Naive thymus-derived CD4-positive, alpha-beta T cell (primary cell): ENCODE results near the gene PTPRT. TPM values are rescaled to one million over a fixed set of nuclear protein-coding genes. Genes with fewer than 3 reads are reported as not detected.

Source experiments
- ATAC-seq: fragments of 150-1000 bp; cut with Tn5 transposase; 2 replicates; pipeline ENCODE4 v1.10.0; 2021; ENCODE audit warnings: mild to moderate bottlenecking, moderate library complexity
- CTCF ChIA-PET: fragments of 350-600 bp; sonication (Branson Sonifier 250); formaldehyde crosslinking; loops from one replicate; lab custom pipeline; 2021; ENCODE audit warnings: antibody characterized with exemption; lab: Charles Lee
- POLR2A ChIA-PET: fragments of 350-600 bp; sonication (Branson Sonifier 250); formaldehyde crosslinking; loops from one replicate; lab custom pipeline; 2021; ENCODE audit warnings: antibody characterized with exemption, inconsistent platforms; lab: Charles Lee
- DNase-seq, 9 donors: peaks; one replicate each; pipeline versions ENCODE4 v3.0.0 to v3.0.0-alpha.2; 2020 to 2022; ENCODE audit warnings: mixed read lengths in 1 of 9
- H3K27ac ChIP-seq: one replicate; pipeline ENCODE4 v1.7.0; 2013; ENCODE audit warnings: mild to moderate bottlenecking, low read depth, low read length, moderate library complexity
- H3K27me3 ChIP-seq, 2 donors: one replicate each; pipeline ENCODE4 v1.7.0; 2013; ENCODE audit warnings: low read length in 2 of 2, mild to moderate bottlenecking in 2 of 2, moderate library complexity in 2 of 2; ENCODE audit not compliant: control insufficient read depth in 2 of 2, insufficient read depth in 2 of 2
- H3K36me3 ChIP-seq, 3 experiments: 1 replicate in 2 of 3; 2 replicates in 1 of 3; pipeline ENCODE4 v1.7.0; 2013; ENCODE audit warnings: low read length in 3 of 3, mild to moderate bottlenecking in 3 of 3, moderate library complexity in 1 of 3; ENCODE audit not compliant: insufficient read depth in 3 of 3, control insufficient read depth in 2 of 3
- H3K4me1 ChIP-seq, 2 donors: one replicate each; pipeline ENCODE4 v1.7.0; 2013; ENCODE audit warnings: low read length in 2 of 2, mild to moderate bottlenecking in 2 of 2, moderate library complexity in 1 of 2; ENCODE audit not compliant: control insufficient read depth in 2 of 2, insufficient read depth in 2 of 2
- H3K4me3 ChIP-seq: 2 replicates; pipeline ENCODE4 v1.7.0; 2013; ENCODE audit warnings: mild to moderate bottlenecking, low read length
- H3K9me3 ChIP-seq, 3 experiments: 1 replicate in 2 of 3; 2 replicates in 1 of 3; pipeline ENCODE4 v1.7.0; 2013; ENCODE audit warnings: low read length in 3 of 3; ENCODE audit not compliant: control insufficient read depth in 2 of 3
- H3K27ac Mint-ChIP-seq, 9 donors: one replicate each; pipeline ENCODE4 v1.8.0; 2020 to 2022; ENCODE audit warnings: mixed read lengths in 9 of 9, mild to moderate bottlenecking in 8 of 9, moderate library complexity in 5 of 9, inconsistent platforms in 2 of 9
- H3K27me3 Mint-ChIP-seq, 5 donors: one replicate each; pipeline ENCODE4 v1.8.0; 2021 to 2022; ENCODE audit warnings: mixed read lengths in 5 of 5, mild to moderate bottlenecking in 1 of 5
- H3K36me3 Mint-ChIP-seq, 5 donors: one replicate each; pipeline ENCODE4 v1.8.0; 2020 to 2022; ENCODE audit warnings: mixed read lengths in 5 of 5, mild to moderate bottlenecking in 3 of 5, inconsistent platforms in 1 of 5
- H3K4me1 Mint-ChIP-seq, 7 donors: one replicate each; pipeline ENCODE4 v1.8.0; 2020 to 2022; ENCODE audit warnings: mixed read lengths in 7 of 7, mild to moderate bottlenecking in 3 of 7, inconsistent platforms in 1 of 7
- H3K4me3 Mint-ChIP-seq, 10 donors: one replicate each; pipeline ENCODE4 v1.8.0; 2020 to 2022; ENCODE audit warnings: mild to moderate bottlenecking in 10 of 10, mixed read lengths in 10 of 10, moderate library complexity in 6 of 10, inconsistent platforms in 2 of 10
- H3K9me3 Mint-ChIP-seq, 11 donors: one replicate each; pipeline ENCODE4 v1.8.0; 2020 to 2022; ENCODE audit warnings: mixed read lengths in 11 of 11, mild to moderate bottlenecking in 4 of 11, inconsistent platforms in 1 of 11, moderate library complexity in 1 of 11
- intact Hi-C, 2 donors: fragments of 100-400 bp; cut with micrococcal nuclease; formaldehyde crosslinking; loops; one replicate each; pipeline ENCODE4 v1.15.1; 2023
- polyA plus RNA-seq, 2 donors: library from polyadenylated mRNA; unstranded; fragments of 300-500 nt; fragmentation: Illumina TruSeq; gene quantifications; one replicate each; pipeline ENCODE4 v1.2.3, GENCODE V29; 2021
- total RNA-seq, 6 experiments: library from RNA in 5 of 6; stranded (reverse) in 5 of 6; gene quantifications; 1 replicate in 5 of 6; 2 replicates in 1 of 6; pipeline ENCODE4 v1.2.3 and lab custom pipeline; 2021 to 2026

Gene PTPRT
- total and polyA plus RNA-seq, 7 experiments from 2014 or later = not detected

- intact Hi-C loops = no loop called here
- Mint-ChIP-seq H3K9me3 (peaks cover 0 to 9% (median 0%) of the 10 kb centered on the region in 11 donors), H3K36me3 (no peaks in the 10 kb centered on the region)
These were observed 327.3 kb downstream of the PTPRT start for GRCh38 chr20:42862446-42862845.

GRCh38 chr20:42857446-42857845, 332.3 kb downstream of the PTPRT start:
- Histone ChIP-seq H3K36me3 (no peaks in the 10 kb centered on the region), H3K27ac (no peak overlapping the region), H3K4me3 (no peak overlapping the region), H3K27me3 (no peaks in the 10 kb centered on the region), H3K4me1 (no peaks in the 10 kb centered on the region), H3K9me3 (no peaks in the 10 kb centered on the region)
- intact Hi-C loops = no loop called here
- no peaks in the 10 kb centered on the region for H3K36me3 Mint-ChIP-seq
- H3K4me3 Mint-ChIP-seq = no peak overlapping the region
- CTCF ChIA-PET = no interaction called here
- no peak for ATAC-seq
- peaks cover 0 to 7% (median 3%) of the 10 kb centered on the region in 5 donors for H3K27me3 Mint-ChIP-seq
- POLR2A ChIA-PET = no interaction called here
- peaks cover 0 to 10% (median 4%) of the 10 kb centered on the region in 11 donors for H3K9me3 Mint-ChIP-seq
- no peaks in the 10 kb centered on the region for H3K4me1 Mint-ChIP-seq
- no peak for DNase-seq
- H3K27ac Mint-ChIP-seq = no peak overlapping the region

More at GRCh38 chr20:42862446-42862845, 327.3 kb downstream of the PTPRT start:
- no peaks in the 10 kb centered on the region for H3K4me1 Mint-ChIP-seq
- POLR2A ChIA-PET = no interaction called here
- no peak overlapping the region for H3K4me3 Mint-ChIP-seq
- no peak overlapping the region for H3K27ac Mint-ChIP-seq
- no peak for ATAC-seq
- Histone ChIP-seq H3K4me1 (no peaks in the 10 kb centered on the region), H3K27me3 (no peaks in the 10 kb centered on the region), H3K9me3 (no peaks in the 10 kb centered on the region), H3K36me3 (no peaks in the 10 kb centered on the region), H3K4me3 (no peak overlapping the region), H3K27ac (no peak overlapping the region)
- H3K27me3 Mint-ChIP-seq = peaks cover 0 to 7% (median 6%) of the 10 kb centered on the region in 5 donors
- DNase-seq = no peak
- CTCF ChIA-PET = no interaction called here

- ATAC-seq (no peak), DNase-seq (no peak)
- Histone ChIP-seq H3K36me3 (no peaks in the 10 kb centered on the region), H3K27ac (no peak overlapping the region), H3K9me3 (no peaks in the 10 kb centered on the region), H3K27me3 (no peaks in the 10 kb centered on the region), H3K4me1 (no peaks in the 10 kb centered on the region), H3K4me3 (no peak overlapping the region)
- H3K4me1 Mint-ChIP-seq = no peaks in the 10 kb centered on the region
- H3K36me3 Mint-ChIP-seq = no peaks in the 10 kb centered on the region
- H3K9me3 Mint-ChIP-seq = peaks cover 0 to 9% (median 4%) of the 10 kb centered on the region in 11 donors
- CTCF ChIA-PET = no interaction called here
- H3K4me3 Mint-ChIP-seq = no peak overlapping the region
- POLR2A ChIA-PET = no interaction called here
- intact Hi-C loops = no loop called here
- peaks cover 0 to under 1% (median 0%) of the 10 kb centered on the region in 5 donors for H3K27me3 Mint-ChIP-seq
- H3K27ac Mint-ChIP-seq = no peak overlapping the region
These were observed 333.8 kb downstream of the PTPRT start for GRCh38 chr20:42855896-42856295.

- Mint-ChIP-seq H3K36me3 (peaks cover 0 to 5% (median 0%) of the 10 kb centered on the region in 5 donors), H3K9me3 (peaks cover 0 to 13% (median 5%) of the 10 kb centered on the region in 11 donors), H3K4me3 (no peak overlapping the region), H3K4me1 (no peaks in the 10 kb centered on the region), H3K27ac (no peak overlapping the region), H3K27me3 (no peaks in the 10 kb centered on the region)
- Histone ChIP-seq H3K36me3 (no peaks in the 10 kb centered on the region), H3K9me3 (no peaks in the 10 kb centered on the region), H3K4me3 (no peak overlapping the region), H3K4me1 (no peaks in the 10 kb centered on the region), H3K27ac (no peak overlapping the region), H3K27me3 (no peaks in the 10 kb centered on the region)
- ChIA-PET CTCF (no interaction called here), POLR2A (no interaction called here)
- ATAC-seq (no peak), DNase-seq (no peak)
- intact Hi-C loops = no loop called here
These were observed 337.0 kb downstream of the PTPRT start for GRCh38 chr20:42852691-42853090.

GRCh38 chr20:42846784-42847490, 342.8 kb downstream of the PTPRT start:
- H3K9me3 Mint-ChIP-seq = peaks cover 2 to 21% (median 6%) of the 10 kb centered on the region in 11 donors
- Histone ChIP-seq H3K36me3 (no peaks in the 10 kb centered on the region), H3K4me3 (no peak overlapping the region), H3K9me3 (no peaks in the 10 kb centered on the region), H3K27ac (no peak overlapping the region), H3K4me1 (no peaks in the 10 kb centered on the region), H3K27me3 (no peaks in the 10 kb centered on the region)
- no peaks in the 10 kb centered on the region for H3K4me1 Mint-ChIP-seq
- intact Hi-C loops = no loop called here
- no peaks in the 10 kb centered on the region for H3K27me3 Mint-ChIP-seq
- DNase-seq (no peak), ATAC-seq (no peak)
- H3K27ac Mint-ChIP-seq = no peak overlapping the region
- POLR2A ChIA-PET = no interaction called here
- peaks cover 0 to 5% (median 0%) of the 10 kb centered on the region in 5 donors for H3K36me3 Mint-ChIP-seq
- H3K4me3 Mint-ChIP-seq = no peak overlapping the region
- CTCF ChIA-PET = no interaction called here

GRCh38 chr20:42844751-42845150, 345.0 kb downstream of the PTPRT start:
- Mint-ChIP-seq H3K9me3 (peaks cover 0 to 29% (median 8%) of the 10 kb centered on the region in 11 donors), H3K36me3 (peaks cover 0 to 2% (median 0%) of the 10 kb centered on the region in 5 donors), H3K4me3 (no peak overlapping the region), H3K27ac (no peak overlapping the region), H3K27me3 (peaks cover 0 to 7% (median 0%) of the 10 kb centered on the region in 5 donors), H3K4me1 (no peaks in the 10 kb centered on the region)
- Histone ChIP-seq H3K9me3 (no peaks in the 10 kb centered on the region), H3K27me3 (no peaks in the 10 kb centered on the region), H3K36me3 (no peaks in the 10 kb centered on the region), H3K27ac (no peak overlapping the region), H3K4me1 (no peaks in the 10 kb centered on the region), H3K4me3 (no peak overlapping the region)
- intact Hi-C loops = no loop called here
- ChIA-PET POLR2A (no interaction called here), CTCF (no interaction called here)
- DNase-seq (no peak), ATAC-seq (no peak)

- ChIA-PET POLR2A (no interaction called here), CTCF (no interaction called here)
- ATAC-seq (no peak), DNase-seq (no peak)
- intact Hi-C loops = no loop called here
- Histone ChIP-seq H3K9me3 (no peaks in the 10 kb centered on the region), H3K4me3 (no peak overlapping the region), H3K27me3 (no peaks in the 10 kb centered on the region), H3K36me3 (no peaks in the 10 kb centered on the region), H3K27ac (no peak overlapping the region), H3K4me1 (no peaks in the 10 kb centered on the region)
- Mint-ChIP-seq H3K4me1 (no peaks in the 10 kb centered on the region), H3K4me3 (no peak overlapping the region), H3K27me3 (peaks cover 0 to 7% (median 0%) of the 10 kb centered on the region in 5 donors), H3K27ac (no peak overlapping the region), H3K36me3 (no peaks in the 10 kb centered on the region), H3K9me3 (peaks cover 0 to 17% (median 5%) of the 10 kb centered on the region in 11 donors)
These were observed 352.2 kb downstream of the PTPRT start for GRCh38 chr20:42837456-42837855.
